Panc1 (cell line): ENCODE data around the gene DHRS13. TPM values are rescaled to one million over a fixed set of nuclear protein-coding genes. Genes with fewer than 3 reads are reported as not detected.
"Not testable (repeated sequence)": the region's sequence is repeated elsewhere in the genome, so short reads cannot be mapped to it uniquely, and the experiment has no call there.

Experiments
- ATAC-seq: fragments of 200-7000 bp; cut with Tn5 transposase; 2 replicates; pipeline ENCODE4 v1.9.1; 2020; ENCODE audit warnings: mild to moderate bottlenecking, moderate library complexity
- BruUV-seq: library from RNA; stranded (reverse); fragments of 400-500 nt; replicated peaks from 2 replicates; lab custom pipeline; 2021; lab: Mats Ljungman, UMichigan
- CTCF ChIA-PET: fragments of 300-600 bp; sonication (Branson Sonifier 250); formaldehyde crosslinking; loops from one replicate; lab custom pipeline; 2022; ENCODE audit warnings: antibody characterized with exemption; lab: Charles Lee
- POLR2A ChIA-PET: fragments of 300-600 bp; sonication (Branson Sonifier 250); formaldehyde crosslinking; loops from one replicate; lab custom pipeline; 2022; ENCODE audit warnings: antibody characterized with exemption; lab: Charles Lee
- DNase-seq: peaks from one replicate; pipeline ENCODE4 v3.0.0-alpha.2; 2010; ENCODE audit warnings: low read depth, low spot score
- H3K27ac ChIP-seq: 2 replicates; pipeline ENCODE4 v1.5.1; 2011; ENCODE audit warnings: mild to moderate bottlenecking, low read length, inconsistent platforms
- H3K27me3 ChIP-seq: fragments of 200-500 bp; sonication (Bioruptor generic); 2 replicates; pipeline ENCODE4 v1.6.0; 2014; ENCODE audit warnings: low read length, inconsistent platforms; ENCODE audit not compliant: control insufficient read depth, insufficient read depth
- H3K36me3 ChIP-seq: fragments of 200-500 bp; sonication (Bioruptor generic); 2 replicates; pipeline ENCODE4 v1.5.1; 2014; ENCODE audit warnings: inconsistent platforms, mild to moderate bottlenecking, low read length, moderate library complexity; ENCODE audit not compliant: control insufficient read depth, insufficient read depth
- H3K4me1 ChIP-seq: 2 replicates; pipeline ENCODE4 v1.5.1; 2011; ENCODE audit warnings: inconsistent platforms, mild to moderate bottlenecking, low read length, moderate library complexity; ENCODE audit not compliant: control insufficient read depth, insufficient read depth
- H3K4me3 ChIP-seq, 2 experiments: 2 replicates each; pipeline ENCODE4 v1.5.1; 2011 to 2012; ENCODE audit warnings: low read depth in 2 of 2, low read length in 2 of 2, mild to moderate bottlenecking in 2 of 2, inconsistent platforms in 1 of 2, moderate library complexity in 1 of 2
- H3K9me3 ChIP-seq: fragments of 200-500 bp; sonication (Bioruptor generic); 2 replicates; pipeline ENCODE4 v1.5.1; 2014; ENCODE audit warnings: low read depth, mild to moderate bottlenecking, inconsistent platforms, low read length, moderate library complexity; ENCODE audit not compliant: control insufficient read depth, insufficient read depth
- CTCF ChIP-seq: fragments of 450-650 bp; IDR thresholded peaks from 2 replicates; pipeline ENCODE4 v1.5.1; 2017; ENCODE audit warnings: mild to moderate bottlenecking
- in situ Hi-C: cut with HindIII; loops from 2 replicates; pipeline ENCODE4 v1.10.0; 2016; ENCODE audit warnings: low sequenced_read_pairs, low pct_unique_long_range_greater_than_20kb
- intact Hi-C: fragments of 100-400 bp; cut with micrococcal nuclease; formaldehyde crosslinking; loops from one replicate; pipeline ENCODE4 v1.10.0; 2022; ENCODE audit not compliant: unreplicated experiment
- microRNA-seq: library from miRNA; unstranded; fragments of <30 nt; microRNA quantifications from one replicate; pipeline ENCODE4 v1.1.0, GENCODE V29; 2020; ENCODE audit not compliant: unreplicated experiment
- total RNA-seq: library from RNA; stranded (reverse); gene quantifications from one replicate; pipeline ENCODE4 v1.2.1, GENCODE V29; 2021; ENCODE audit not compliant: unreplicated experiment

DHRS13 gene
- total RNA-seq, 1 experiment from 2014 or later = 5.2 TPM

DNA sequence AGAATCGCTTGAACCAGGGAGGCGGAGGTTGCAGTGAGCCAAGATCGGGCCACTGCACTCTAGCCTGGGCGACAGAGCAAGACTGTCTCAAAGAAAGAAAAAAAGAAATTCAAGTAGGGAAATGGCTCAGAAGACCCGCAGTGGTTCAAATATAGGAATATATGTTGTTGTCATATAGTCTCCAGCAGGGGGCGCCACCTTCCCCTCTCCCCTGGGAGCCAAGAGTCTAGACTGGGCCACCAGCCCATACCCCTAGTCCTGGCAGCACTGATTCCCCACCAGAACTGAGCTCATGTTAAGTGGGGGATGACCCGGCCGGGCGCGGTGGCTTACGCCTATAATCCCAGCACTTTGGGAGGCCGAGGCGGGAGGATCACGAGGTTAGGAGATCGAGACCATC, 54.2 kb downstream of the DHRS13 start:
- CTCF ChIA-PET = interaction anchor here (0.5 kb wide), 1 partner anchor 1976 kb away, joined by 4 read pairs; the partner anchor contains the start of gene CRLF3
- H3K27me3 ChIP-seq, H3K4me3 ChIP-seq, H3K9me3 ChIP-seq, in situ Hi-C loops, H3K4me1 ChIP-seq, BruUV-seq, DNase-seq, H3K27ac ChIP-seq, H3K36me3 ChIP-seq: not testable (repeated sequence)
- POLR2A ChIA-PET = interaction anchor here (0.6 kb wide), 1 partner anchor 39 kb away, joined by 4 read pairs; no protein-coding TSS in a partner anchor
- ATAC-seq = peak; percentile 69
- intact Hi-C loops = loop anchor here (10.0 kb wide), 1 partner anchor 56 kb away; the partner anchor contains the start of gene DHRS13
- TF ChIP-seq CTCF = peak; percentile 82

Small RNA genes lying within 50 kb of the gene (microRNA-seq; reads per million reads assigned to microRNA genes)
- gene MIR451B = not detected

Other genes with a start within 250 kb of the DHRS13 start
- gene SDF2, start 241.2 kb downstream of the DHRS13 start, total RNA-seq = 72.1 TPM
- gene SUPT6H, start 240.9 kb downstream of the DHRS13 start, total RNA-seq = 108 TPM
- 4.9 TPM for gene PROCA1, start 191.2 kb downstream of the DHRS13 start, total RNA-seq
- gene RAB34, start 185.2 kb downstream of the DHRS13 start, total RNA-seq = 284 TPM
- 1,475 TPM for gene RPL23A, start 183.1 kb downstream of the DHRS13 start, total RNA-seq
- gene TLCD1, start 176.8 kb downstream of the DHRS13 start, total RNA-seq = 55.7 TPM
- 11.9 TPM for gene NEK8, start 174.3 kb downstream of the DHRS13 start, total RNA-seq
- gene TRAF4, start 159.1 kb downstream of the DHRS13 start, total RNA-seq = 108 TPM
- gene FAM222B, start 60.3 kb downstream of the DHRS13 start, total RNA-seq = 38.5 TPM
- gene ERAL1, start 48.1 kb downstream of the DHRS13 start, total RNA-seq = 74.2 TPM
- gene FLOT2, start 5.3 kb downstream of the DHRS13 start, total RNA-seq = 110 TPM
- 79.1 TPM for gene PHF12, start 48.4 kb upstream of the DHRS13 start, total RNA-seq
- gene SEZ6, start 103.0 kb upstream of the DHRS13 start, total RNA-seq = not detected
- 2.4 TPM for gene PIPOX, start 140.1 kb upstream of the DHRS13 start, total RNA-seq